Muscle layer of duodenum (tissue), 2 donors: ENCODE data around the gene RASD1.
"Not testable (repeated sequence)": the region's sequence is repeated elsewhere in the genome, so short reads cannot be mapped to it uniquely, and the experiment has no call there.

Experiments
- H3K27ac ChIP-seq: one replicate; pipeline ENCODE4 v1.7.0; 2013; ENCODE audit warnings: mild to moderate bottlenecking, low read length
- H3K27me3 ChIP-seq: one replicate; pipeline ENCODE4 v1.7.0; 2013; ENCODE audit warnings: low read depth, mild to moderate bottlenecking, control low read depth, low read length
- H3K36me3 ChIP-seq, 2 donors: one replicate each; pipeline ENCODE4 v1.7.0; 2013; ENCODE audit warnings: low read length in 2 of 2, control low read depth in 1 of 2, mild to moderate bottlenecking in 1 of 2; ENCODE audit not compliant: insufficient read depth in 2 of 2, control insufficient read depth in 1 of 2
- H3K4me1 ChIP-seq, 2 donors: one replicate each; pipeline ENCODE4 v1.7.0; 2013; ENCODE audit warnings: low read length in 2 of 2, mild to moderate bottlenecking in 2 of 2, control low read depth in 1 of 2, moderate library complexity in 1 of 2; ENCODE audit not compliant: insufficient read depth in 2 of 2, control insufficient read depth in 1 of 2
- H3K4me3 ChIP-seq, 2 donors: one replicate each; pipeline ENCODE4 v1.7.0; 2013; ENCODE audit warnings: low read length in 2 of 2, low read depth in 1 of 2, mild to moderate bottlenecking in 1 of 2
- H3K9me3 ChIP-seq, 2 donors: one replicate each; pipeline ENCODE4 v1.7.0; 2013; ENCODE audit warnings: low read length in 2 of 2, control low read depth in 1 of 2, mild to moderate bottlenecking in 1 of 2; ENCODE audit not compliant: control insufficient read depth in 1 of 2
- donor health status: healthy.

Gene RASD1

GRCh38 chr17:17492571-17492970 is 3.6 kb downstream of the RASD1 start:
- H3K4me3 ChIP-seq: no peak overlapping the region
- no peak overlapping the region for H3K27ac ChIP-seq
- no peaks in the 10 kb centered on the region for H3K9me3 ChIP-seq
- H3K36me3 ChIP-seq: peaks cover 19 to 35% of the 10 kb centered on the region in 2 donors
- no peaks in the 10 kb centered on the region for H3K27me3 ChIP-seq
- H3K4me1 ChIP-seq: peaks cover 0 to 22% of the 10 kb centered on the region in 2 donors

GRCh38 chr17:17492085-17492484 is 4.1 kb downstream of the RASD1 start:
- Histone ChIP-seq H3K4me1 (peaks cover 0 to 21% of the 10 kb centered on the region in 2 donors), H3K27ac (no peak overlapping the region), H3K9me3 (no peaks in the 10 kb centered on the region), H3K27me3 (no peaks in the 10 kb centered on the region), H3K4me3 (no peak overlapping the region), H3K36me3 (peaks cover 19 to 38% of the 10 kb centered on the region in 2 donors)

- Histone ChIP-seq H3K36me3 (peaks cover 19 to 38% of the 10 kb centered on the region in 2 donors), H3K9me3 (no peaks in the 10 kb centered on the region), H3K27ac (no peak overlapping the region), H3K4me3 (no peak overlapping the region), H3K4me1 (peaks cover 0 to 18% of the 10 kb centered on the region in 2 donors), H3K27me3 (no peaks in the 10 kb centered on the region)
Observed at GRCh38 chr17:17491546-17491988, 4.6 kb downstream of the RASD1 start.

- Histone ChIP-seq H3K9me3 (no peaks in the 10 kb centered on the region), H3K36me3 (peaks cover 19 to 38% of the 10 kb centered on the region in 2 donors), H3K4me3 (no peak overlapping the region), H3K27me3 (no peaks in the 10 kb centered on the region), H3K4me1 (peaks cover 0 to 17% of the 10 kb centered on the region in 2 donors), H3K27ac (no peak overlapping the region)
Observed at GRCh38 chr17:17491031-17491471, 5.1 kb downstream of the RASD1 start.

GRCh38 chr17:17487998-17488397 is 8.2 kb downstream of the RASD1 start:
- Histone ChIP-seq H3K36me3 (peaks cover 19 to 43% of the 10 kb centered on the region in 2 donors), H3K27me3 (no peaks in the 10 kb centered on the region), H3K4me1 (no peaks in the 10 kb centered on the region), H3K9me3 (no peaks in the 10 kb centered on the region), H3K27ac (no peak overlapping the region), H3K4me3 (no peak overlapping the region)

- H3K4me3 ChIP-seq, H3K27me3 ChIP-seq, H3K27ac ChIP-seq, H3K9me3 ChIP-seq, H3K4me1 ChIP-seq: not testable (repeated sequence)
- H3K36me3 ChIP-seq: peaks cover 8 to 29% of the 10 kb centered on the region in 2 donors
Observed at GRCh38 chr17:17486416-17486815, 9.8 kb downstream of the RASD1 start.

- H3K27ac ChIP-seq: no peak overlapping the region
- peaks cover 0 to 19% of the 10 kb centered on the region in 2 donors for H3K36me3 ChIP-seq
- peaks cover 0 to 9% of the 10 kb centered on the region in 2 donors for H3K4me1 ChIP-seq
- H3K27me3 ChIP-seq: no peaks in the 10 kb centered on the region
- H3K4me3 ChIP-seq: no peak overlapping the region
- no peaks in the 10 kb centered on the region for H3K9me3 ChIP-seq
Observed at GRCh38 chr17:17485420-17485819, 10.8 kb downstream of the RASD1 start.

- Histone ChIP-seq H3K27me3 (no peaks in the 10 kb centered on the region), H3K27ac (no peak overlapping the region), H3K9me3 (no peaks in the 10 kb centered on the region), H3K4me1 (peaks cover 0 to 18% of the 10 kb centered on the region in 2 donors), H3K4me3 (no peak overlapping the region), H3K36me3 (peaks cover 0 to 19% of the 10 kb centered on the region in 2 donors)
Observed at GRCh38 chr17:17484451-17484899, 11.7 kb downstream of the RASD1 start.

GRCh38 chr17:17481860-17482259 is 14.3 kb downstream of the RASD1 start:
- H3K27me3 ChIP-seq: no peaks in the 10 kb centered on the region
- peaks cover 0 to 34% of the 10 kb centered on the region in 2 donors for H3K4me1 ChIP-seq
- no peak overlapping the region for H3K27ac ChIP-seq
- H3K36me3 ChIP-seq: peaks cover 0 to 7% of the 10 kb centered on the region in 2 donors
- no peaks in the 10 kb centered on the region for H3K9me3 ChIP-seq
- no peak overlapping the region for H3K4me3 ChIP-seq

GRCh38 chr17:17480593-17481148 is 15.5 kb downstream of the RASD1 start:
- Histone ChIP-seq H3K27ac (no peak overlapping the region), H3K36me3 (peaks cover 0 to 7% of the 10 kb centered on the region in 2 donors), H3K4me3 (no peak overlapping the region), H3K9me3 (no peaks in the 10 kb centered on the region), H3K4me1 (peaks cover 0 to 34% of the 10 kb centered on the region in 2 donors), H3K27me3 (no peaks in the 10 kb centered on the region)

GRCh38 chr17:17479209-17479608 is 17.0 kb downstream of the RASD1 start:
- Histone ChIP-seq H3K9me3 (no peaks in the 10 kb centered on the region), H3K27ac (no peak overlapping the region), H3K27me3 (peaks cover 3% of the 10 kb centered on the region), H3K4me3 (no peak overlapping the region), H3K36me3 (peaks cover 0 to 7% of the 10 kb centered on the region in 2 donors), H3K4me1 (peaks cover 0 to 34% of the 10 kb centered on the region in 2 donors)
